Measurements from ENCODE around the gene CNTLN.
A peak's percentile ranks its signal among the peaks of the same experiment; 100 is the strongest.
"Not testable (repeated sequence)": the region's sequence is repeated elsewhere in the genome, so short reads cannot be mapped to it uniquely, and the experiment has no call there.

CNTLN gene

GRCh38 chr9:17134396-17135294, at the start of gene CNTLN:
Gene CNTLN (plus strand): TSS chr9:17135040. CDS start chr9:17135066, 26 bp downstream.
- DNase-seq (ENCODE audit: low read depth in 1 of 2, low spot score in 1 of 2): peak in 1 of 2 donors; percentile 53

GRCh38 chr9:17088566-17088965, 46.3 kb upstream of the CNTLN start:
- DNase-seq (ENCODE audit: low read depth in 1 of 2, low spot score in 1 of 2): no peak

- DNase-seq (ENCODE audit: low read depth in 1 of 2, low spot score in 1 of 2): no peak
Measured at GRCh38 chr9:17090041-17090440, 44.8 kb upstream of the CNTLN start.

- no peak for DNase-seq (ENCODE audit: low read depth in 1 of 2, low spot score in 1 of 2)
Measured at GRCh38 chr9:17116400-17116837, 18.4 kb upstream of the CNTLN start.

- no peak for DNase-seq (ENCODE audit: low read depth in 1 of 2, low spot score in 1 of 2)
Measured at GRCh38 chr9:17117372-17117771, 17.5 kb upstream of the CNTLN start.

- no peak for DNase-seq (ENCODE audit: low read depth in 1 of 2, low spot score in 1 of 2)
Measured at GRCh38 chr9:17120203-17120602, 14.6 kb upstream of the CNTLN start.

GRCh38 chr9:17121264-17121663, 13.6 kb upstream of the CNTLN start:
- no peak for DNase-seq (ENCODE audit: low read depth in 1 of 2, low spot score in 1 of 2)

GRCh38 chr9:17130291-17130690, 4.5 kb upstream of the CNTLN start:
- no peak for DNase-seq (ENCODE audit: low read depth in 1 of 2, low spot score in 1 of 2)

GRCh38 chr9:17130725-17131124, 4.1 kb upstream of the CNTLN start:
- no peak for DNase-seq (ENCODE audit: low read depth in 1 of 2, low spot score in 1 of 2)

- no peak for DNase-seq (ENCODE audit: low read depth in 1 of 2, low spot score in 1 of 2)
Measured at GRCh38 chr9:17131494-17131893, 3.3 kb upstream of the CNTLN start.

GRCh38 chr9:17135295-17136160, 688 bp downstream of the CNTLN start:
- no peak for DNase-seq (ENCODE audit: low read depth in 1 of 2, low spot score in 1 of 2)

- DNase-seq (ENCODE audit: low read depth in 1 of 2, low spot score in 1 of 2): no peak
Measured at GRCh38 chr9:17137566-17137965, 2.7 kb downstream of the CNTLN start.

GRCh38 chr9:17138503-17138902, 3.7 kb downstream of the CNTLN start:
- DNase-seq (ENCODE audit: low read depth in 1 of 2, low spot score in 1 of 2): no peak

GRCh38 chr9:17140418-17140817, 5.6 kb downstream of the CNTLN start:
- no peak for DNase-seq (ENCODE audit: low read depth in 1 of 2, low spot score in 1 of 2)

- no peak for DNase-seq (ENCODE audit: low read depth in 1 of 2, low spot score in 1 of 2)
Measured at GRCh38 chr9:17148324-17148723, 13.5 kb downstream of the CNTLN start.

- no peak for DNase-seq (ENCODE audit: low read depth in 1 of 2, low spot score in 1 of 2)
Measured at GRCh38 chr9:17159469-17159868, 24.6 kb downstream of the CNTLN start.

GRCh38 chr9:17160327-17160726, 25.5 kb downstream of the CNTLN start:
- DNase-seq (ENCODE audit: low read depth in 1 of 2, low spot score in 1 of 2): no peak

- no peak for DNase-seq (ENCODE audit: low read depth in 1 of 2, low spot score in 1 of 2)
Measured at GRCh38 chr9:17165764-17166163, 30.9 kb downstream of the CNTLN start.

GRCh38 chr9:17166346-17166745, 31.5 kb downstream of the CNTLN start:
- no peak for DNase-seq (ENCODE audit: low read depth in 1 of 2, low spot score in 1 of 2)

GRCh38 chr9:17171309-17172094, 36.7 kb downstream of the CNTLN start:
- DNase-seq (ENCODE audit: low read depth in 1 of 2, low spot score in 1 of 2): no peak

- DNase-seq (ENCODE audit: low read depth in 1 of 2, low spot score in 1 of 2): not testable (repeated sequence)
Measured at GRCh38 chr9:17177496-17177895, 42.7 kb downstream of the CNTLN start.
